Tibial nerve (tissue), 4 donors: ENCODE measurements around the gene SPAAR.

Experiments used
- CTCF ChIP-seq, 5 experiments: fragments of 200-600 bp in 3 of 5; fragments of 450-650 bp in 2 of 5; sonication (generic) in 3 of 5; IDR thresholded peaks; one replicate each; pipeline ENCODE4 v1.5.1; 2016 to 2019; ENCODE audit warnings: antibody characterized with exemption in 5 of 5, mild to moderate bottlenecking in 3 of 5, moderate library complexity in 2 of 5
- EP300 ChIP-seq, 2 donors: sonication (generic); formaldehyde crosslinking; IDR thresholded peaks; one replicate each; pipeline ENCODE4 v1.6.1; 2017; ENCODE audit warnings: antibody characterized with exemption in 2 of 2, mild to moderate bottlenecking in 1 of 2
- POLR2A ChIP-seq, 2 donors: fragments of 450-650 bp; IDR thresholded peaks; one replicate each; pipeline ENCODE4 v1.6.1; 2017; ENCODE audit warnings: antibody characterized with exemption in 2 of 2, mild to moderate bottlenecking in 2 of 2, moderate library complexity in 2 of 2

DNA sequence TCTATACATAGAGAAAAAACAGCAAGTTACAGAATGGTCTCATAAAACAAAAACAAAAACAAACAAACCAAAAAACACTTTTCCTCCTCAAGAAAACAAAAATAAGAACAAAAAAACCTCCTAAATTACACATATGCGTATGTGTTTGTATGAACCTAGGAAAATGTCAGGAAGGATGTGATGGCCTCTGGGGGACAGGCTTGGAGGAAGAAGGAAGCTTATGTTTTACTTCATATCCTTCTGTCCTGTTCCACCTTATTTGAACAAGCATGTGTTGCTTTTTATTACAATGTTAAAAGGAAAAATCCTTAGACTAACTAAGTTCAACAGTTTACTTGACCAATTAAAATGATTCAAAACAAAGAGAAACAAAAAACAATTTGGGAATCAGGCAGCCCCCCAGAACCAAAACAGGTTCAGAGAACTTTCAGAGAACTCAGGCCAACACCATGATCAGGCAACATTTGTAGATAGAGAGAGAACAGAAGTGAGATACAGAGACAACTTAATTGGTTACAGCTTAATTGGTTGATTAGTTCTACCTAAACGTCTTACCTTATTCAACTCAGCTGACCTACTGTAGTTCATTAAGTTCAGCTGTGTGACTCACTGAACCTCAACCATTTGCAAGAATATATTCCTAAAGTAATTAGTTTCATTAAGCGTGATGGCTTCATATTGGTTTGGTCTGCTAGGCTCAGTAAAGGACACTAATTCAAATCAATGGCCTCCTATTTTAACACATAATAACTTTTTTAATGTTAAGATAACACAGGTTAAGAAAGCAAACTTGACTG, 10.1 kb downstream of the SPAAR start:
- TF ChIP-seq POLR2A (IDR thresholded peaks at IDR 0.05), result no peak
- no peak for TF ChIP-seq CTCF (IDR thresholded peaks at IDR 0.05)
- no peak for TF ChIP-seq EP300 (IDR thresholded peaks at IDR 0.05)
